Activated CD4-positive, alpha-beta T cell treated with anti-CD3 and anti-CD28 coated beads, Interleukin-2, amount 10 ng/mL, durations not matched to agents 24 days and 14 days (primary cell): ENCODE measurements around the gene TSPAN18. TPM values are rescaled to one million over a fixed set of nuclear protein-coding genes. Genes with fewer than 3 reads are reported as not detected.

Experiments used
- DNase-seq: peaks from one replicate; pipeline ENCODE4 v3.0.0; 2022
- H3K27ac Mint-ChIP-seq: one replicate; pipeline ENCODE4 v1.8.0; 2022; ENCODE audit warnings: mild to moderate bottlenecking, mixed read lengths
- H3K27me3 Mint-ChIP-seq: one replicate; pipeline ENCODE4 v1.8.0; 2022; ENCODE audit warnings: mixed read lengths
- H3K36me3 Mint-ChIP-seq: one replicate; pipeline ENCODE4 v1.8.0; 2022; ENCODE audit warnings: low read depth, mild to moderate bottlenecking, mixed read lengths
- H3K4me1 Mint-ChIP-seq: one replicate; pipeline ENCODE4 v1.8.0; 2021; ENCODE audit warnings: mixed read lengths
- H3K4me3 Mint-ChIP-seq: one replicate; pipeline ENCODE4 v1.8.0; 2022; ENCODE audit warnings: mild to moderate bottlenecking, moderate library complexity, mixed read lengths
- H3K9me3 Mint-ChIP-seq: one replicate; pipeline ENCODE4 v1.8.0; 2021; ENCODE audit warnings: mixed read lengths
- intact Hi-C: fragments of 100-400 bp; cut with micrococcal nuclease; formaldehyde crosslinking; loops from one replicate; pipeline ENCODE4 v1.15.1; 2023
- total RNA-seq: library from RNA; stranded (reverse); gene quantifications from 2 replicates; pipeline ENCODE4 v1.2.3, GENCODE V29; 2022

TSPAN18 gene
- total RNA-seq, 1 donor from 2014 or later, result 1.4 TPM

- Mint-ChIP-seq H3K4me3 (no peak overlapping the region), H3K27me3 (peaks cover 2% of the 10 kb centered on the region), H3K36me3 (no peaks in the 10 kb centered on the region), H3K9me3 (no peaks in the 10 kb centered on the region), H3K27ac (no peak overlapping the region), H3K4me1 (no peaks in the 10 kb centered on the region)
- intact Hi-C loops, result loop anchor here (5.0 kb wide), 2 partner anchors 49 to 219 kb away; partner anchors contain the start of gene TSPAN18
- no peak for DNase-seq
Measured at GRCh38 chr11:44776551-44777208, 49.9 kb downstream of the TSPAN18 start.

GRCh38 chr11:44777209-44778194 lies 50.7 kb downstream of the TSPAN18 start:
- DNase-seq, result no peak

GRCh38 chr11:44778195-44779100 lies 51.7 kb downstream of the TSPAN18 start:
- Mint-ChIP-seq H3K36me3 (no peaks in the 10 kb centered on the region), H3K9me3 (no peaks in the 10 kb centered on the region), H3K27ac (no peak overlapping the region), H3K4me3 (no peak overlapping the region), H3K4me1 (no peaks in the 10 kb centered on the region), H3K27me3 (peaks cover 2% of the 10 kb centered on the region)
- intact Hi-C loops, result loop anchor here (5.0 kb wide), 2 partner anchors 51 to 221 kb away; partner anchors contain the start of gene TSPAN18
- DNase-seq, result no peak

More at GRCh38 chr11:44777209-44778194, 50.7 kb downstream of the TSPAN18 start:
- intact Hi-C loops, result loop anchor here (5.0 kb wide), 2 partner anchors 50 to 220 kb away; partner anchors contain the start of gene TSPAN18
- Mint-ChIP-seq H3K4me1 (no peaks in the 10 kb centered on the region), H3K4me3 (no peak overlapping the region), H3K27me3 (peaks cover 2% of the 10 kb centered on the region), H3K36me3 (no peaks in the 10 kb centered on the region), H3K9me3 (no peaks in the 10 kb centered on the region), H3K27ac (no peak overlapping the region)

GRCh38 chr11:44779736-44780520 lies 53.2 kb downstream of the TSPAN18 start:
- H3K27me3 Mint-ChIP-seq, result no peaks in the 10 kb centered on the region
- intact Hi-C loops, result loop anchor here (5.0 kb wide), 2 partner anchors 53 to 223 kb away; partner anchors contain the start of gene TSPAN18
- no peaks in the 10 kb centered on the region for H3K36me3 Mint-ChIP-seq
- H3K9me3 Mint-ChIP-seq, result no peaks in the 10 kb centered on the region
- no peak for DNase-seq
- no peak overlapping the region for H3K4me3 Mint-ChIP-seq
- no peaks in the 10 kb centered on the region for H3K4me1 Mint-ChIP-seq
- H3K27ac Mint-ChIP-seq, result no peak overlapping the region

DNA sequence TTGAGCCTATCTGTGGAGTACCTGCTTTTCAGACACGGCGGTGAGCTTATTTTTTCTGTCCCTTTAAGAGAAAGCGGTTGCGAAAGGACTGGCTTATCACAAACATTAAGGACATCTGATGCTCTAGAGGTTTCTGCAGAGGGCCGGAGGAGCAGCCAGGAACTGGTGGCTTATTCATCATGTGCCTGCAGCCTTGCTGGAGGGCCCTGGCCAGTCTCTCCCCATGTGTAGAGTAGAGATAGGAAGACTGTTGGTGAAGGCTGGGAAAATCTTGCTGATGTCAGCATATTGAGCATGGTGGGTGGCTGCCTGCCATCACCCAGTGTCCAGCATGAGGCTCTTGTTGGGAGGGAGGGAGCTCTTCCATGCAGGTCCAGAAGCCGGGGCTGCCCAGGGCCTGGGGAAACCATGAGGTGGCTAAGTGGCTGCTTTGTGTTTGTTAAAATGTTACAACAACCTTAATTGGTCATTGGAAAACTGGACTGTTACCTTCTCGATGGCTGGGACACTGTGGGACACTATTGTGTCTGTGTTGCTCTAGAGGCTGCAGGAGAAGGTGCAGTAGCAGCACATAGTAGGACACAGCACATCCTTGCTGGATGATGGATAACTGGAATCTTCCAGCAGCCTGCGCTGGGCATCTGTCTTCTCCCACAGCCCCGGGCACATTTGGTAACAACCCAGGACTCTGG lies 54.3 kb downstream of the TSPAN18 start:
- H3K9me3 Mint-ChIP-seq, result no peaks in the 10 kb centered on the region
- no peak for DNase-seq
- intact Hi-C loops, result no loop called here
- no peaks in the 10 kb centered on the region for H3K27me3 Mint-ChIP-seq
- no peaks in the 10 kb centered on the region for H3K4me1 Mint-ChIP-seq
- no peak overlapping the region for H3K27ac Mint-ChIP-seq
- no peak overlapping the region for H3K4me3 Mint-ChIP-seq
- no peaks in the 10 kb centered on the region for H3K36me3 Mint-ChIP-seq

DNA sequence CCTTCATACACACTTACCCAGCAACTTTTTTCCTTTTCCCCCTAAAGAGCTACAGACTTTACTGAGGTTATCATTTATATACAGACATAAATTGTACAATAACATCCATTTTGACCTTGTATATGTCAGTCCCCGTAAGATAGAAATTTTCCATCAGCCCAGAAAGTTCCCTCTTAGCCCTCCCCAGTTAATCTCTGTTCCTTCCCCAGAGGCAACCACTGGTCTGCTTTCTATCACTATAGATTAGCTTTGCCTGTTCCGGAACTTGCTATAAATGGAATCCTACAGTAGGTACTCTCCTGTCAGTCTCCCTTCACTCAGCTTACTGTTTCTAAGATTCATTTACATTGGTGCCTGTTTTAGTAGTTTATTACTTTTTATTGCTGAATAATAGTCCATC lies 54.9 kb downstream of the TSPAN18 start:
- Mint-ChIP-seq H3K27ac (no peak overlapping the region), H3K27me3 (no peaks in the 10 kb centered on the region), H3K4me3 (no peak overlapping the region), H3K4me1 (no peaks in the 10 kb centered on the region), H3K9me3 (no peaks in the 10 kb centered on the region), H3K36me3 (no peaks in the 10 kb centered on the region)
- intact Hi-C loops, result no loop called here
- no peak for DNase-seq

DNA sequence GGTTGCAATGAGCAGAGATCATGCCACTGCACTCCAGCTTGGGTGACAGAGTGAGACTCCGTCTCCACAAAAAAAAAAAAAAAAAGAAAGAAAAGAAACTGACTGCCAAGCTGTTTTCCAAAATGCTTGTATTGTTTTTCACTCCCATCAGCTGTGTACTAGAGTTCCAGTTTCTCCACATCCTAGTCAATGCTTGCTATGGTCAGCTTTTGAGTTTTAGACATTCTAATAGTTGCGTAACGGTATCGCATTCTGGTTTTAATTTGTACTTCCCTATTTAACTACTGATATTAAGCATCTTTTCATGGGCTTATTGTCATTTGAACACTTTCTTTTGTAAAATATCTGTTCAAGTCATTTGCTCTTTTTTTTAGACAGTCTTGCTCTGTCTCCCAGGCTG lies 55.7 kb downstream of the TSPAN18 start:
- no peaks in the 10 kb centered on the region for H3K27me3 Mint-ChIP-seq
- intact Hi-C loops, result no loop called here
- no peak for DNase-seq
- no peaks in the 10 kb centered on the region for H3K9me3 Mint-ChIP-seq
- no peaks in the 10 kb centered on the region for H3K4me1 Mint-ChIP-seq
- no peaks in the 10 kb centered on the region for H3K36me3 Mint-ChIP-seq
- no peak overlapping the region for H3K27ac Mint-ChIP-seq
- no peak overlapping the region for H3K4me3 Mint-ChIP-seq

DNA sequence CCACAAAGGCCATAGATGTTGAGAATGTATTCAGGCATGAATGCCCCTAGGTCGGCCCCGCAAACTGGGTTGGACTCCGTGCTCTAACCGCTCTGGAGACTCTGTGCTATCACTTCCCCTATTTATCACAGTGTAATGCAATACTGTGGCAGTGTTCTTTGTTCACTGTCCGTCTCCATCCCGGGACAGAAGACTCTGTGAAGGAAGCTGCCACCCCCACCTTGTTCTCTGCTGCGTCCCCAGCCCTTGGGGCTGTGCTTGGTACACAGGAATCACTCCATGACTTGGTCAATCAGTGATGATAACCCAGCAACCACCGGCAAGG lies 57.6 kb downstream of the TSPAN18 start:
- intact Hi-C loops, result no loop called here
- no peak for DNase-seq
- Mint-ChIP-seq H3K27ac (no peak overlapping the region), H3K27me3 (no peaks in the 10 kb centered on the region), H3K4me1 (no peaks in the 10 kb centered on the region), H3K4me3 (no peak overlapping the region), H3K9me3 (no peaks in the 10 kb centered on the region), H3K36me3 (no peaks in the 10 kb centered on the region)

GRCh38 chr11:44784851-44785250 lies 58.1 kb downstream of the TSPAN18 start:
- no peak for DNase-seq
- Mint-ChIP-seq H3K27me3 (no peaks in the 10 kb centered on the region), H3K27ac (no peak overlapping the region), H3K36me3 (no peaks in the 10 kb centered on the region), H3K4me1 (no peaks in the 10 kb centered on the region), H3K9me3 (no peaks in the 10 kb centered on the region), H3K4me3 (no peak overlapping the region)
- intact Hi-C loops, result no loop called here

GRCh38 chr11:44785856-44786607 lies 59.3 kb downstream of the TSPAN18 start:
- no peak for DNase-seq
- Mint-ChIP-seq H3K9me3 (no peaks in the 10 kb centered on the region), H3K27me3 (no peaks in the 10 kb centered on the region), H3K4me1 (peaks cover 2% of the 10 kb centered on the region), H3K4me3 (no peak overlapping the region), H3K27ac (no peak overlapping the region), H3K36me3 (peaks cover 1% of the 10 kb centered on the region)
- intact Hi-C loops, result no loop called here

GRCh38 chr11:44787070-44787469 lies 60.3 kb downstream of the TSPAN18 start:
- Mint-ChIP-seq H3K27me3 (no peaks in the 10 kb centered on the region), H3K27ac (no peak overlapping the region)
- intact Hi-C loops, result no loop called here

DNA sequence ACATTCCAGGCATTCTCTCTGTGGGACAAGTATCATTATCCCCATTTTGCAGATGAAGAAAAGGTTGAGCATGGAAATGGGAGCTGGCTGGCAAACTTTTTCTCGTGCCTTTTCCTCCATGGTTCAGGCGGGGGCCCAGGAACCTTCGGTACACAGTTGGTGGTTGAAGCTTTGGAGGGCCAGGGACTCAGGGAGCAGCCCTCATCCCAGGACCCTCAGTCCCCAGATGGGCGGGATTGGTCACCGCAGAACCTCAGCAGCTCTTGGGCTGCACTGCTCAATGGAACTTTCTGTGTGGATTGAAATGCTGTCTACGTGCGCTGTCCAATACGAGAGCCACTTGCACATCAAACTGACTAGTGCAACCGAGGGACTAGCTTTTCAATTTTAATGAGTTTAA lies 61.2 kb downstream of the TSPAN18 start:
- Mint-ChIP-seq H3K27ac (no peak overlapping the region), H3K27me3 (no peaks in the 10 kb centered on the region), H3K4me1 (peaks cover 2% of the 10 kb centered on the region), H3K4me3 (no peak overlapping the region), H3K9me3 (no peaks in the 10 kb centered on the region), H3K36me3 (peaks cover 1% of the 10 kb centered on the region)
- no peak for DNase-seq
- intact Hi-C loops, result no loop called here

More at GRCh38 chr11:44787070-44787469, 60.3 kb downstream of the TSPAN18 start:
- peaks cover 2% of the 10 kb centered on the region for H3K4me1 Mint-ChIP-seq
- peaks cover 1% of the 10 kb centered on the region for H3K36me3 Mint-ChIP-seq
- DNase-seq, result no peak
- H3K9me3 Mint-ChIP-seq, result no peaks in the 10 kb centered on the region
- H3K4me3 Mint-ChIP-seq, result no peak overlapping the region
